Measurements from ENCODE around the gene KDM4B. TPM values are rescaled to one million over a fixed set of nuclear protein-coding genes. Genes with fewer than 3 reads are reported as not detected.

KDM4B gene
- polyA plus RNA-seq, 1 of the 3 experiments (the other 2 are of a cell fraction) = 12.2 TPM

- ChIA-PET CTCF (interaction anchor here (0.6 to 1.1 kb wide), 3 partner anchors 9 to 48 kb away, joined by 3 read pairs; no protein-coding TSS in a partner anchor), POLR2A (interaction anchor here (0.7 kb wide), 1 partner anchor 75 kb away, joined by 4 read pairs; no protein-coding TSS in a partner anchor)
- Histone ChIP-seq H3K9me3 (no peaks in the 10 kb centered on the region), H4K20me1 (ENCODE audit: insufficient read depth) (peaks cover 80% of the 10 kb centered on the region), H3K27me3 (ENCODE audit: insufficient read depth) (no peaks in the 10 kb centered on the region), H3K79me2 (ENCODE audit: insufficient read depth) (peaks cover 99% of the 10 kb centered on the region), H3K9ac (no peak overlapping the region), H3K27ac (ENCODE audit: low read depth in 2 of 2, low read length in 1 of 2) (no peak overlapping the region), H3K4me2 (no peak overlapping the region), H3K4me1 (ENCODE audit: control insufficient read depth in 1 of 2, insufficient read depth in 2 of 2, low read depth in 1 of 2, low read length in 1 of 2) (peaks cover 13 to 41% of the 10 kb centered on the region in 2 experiments; a peak in 2 of 4 replicates), H3K36me3 (replicated peaks in 1 of 2; ENCODE audit: control insufficient read depth in 1 of 2, insufficient read depth in 2 of 2, low read length in 1 of 2) (no peaks in the 10 kb centered on the region), H3K4me3 (ENCODE audit: low read depth in 2 of 2, low read length in 1 of 2) (no peak overlapping the region), H3K9me2 (no peaks in the 10 kb centered on the region), H2AFZ (ENCODE audit: low read depth) (no peak overlapping the region), H3F3A (replicated peaks; ENCODE audit: insufficient read depth) (peaks cover 2% of the 10 kb centered on the region)
- no peak for DNase-seq
- no peak for TF ChIP-seq YY1 (IDR thresholded peaks at IDR 0.05; ENCODE audit: low read depth)
- TF ChIP-seq USF2 (IDR thresholded peaks at IDR 0.05; ENCODE audit: borderline replicate concordance, low read depth, low read length) = no peak
- TF ChIP-seq FOSL2 (IDR thresholded peaks at IDR 0.05; ENCODE audit: borderline replicate concordance, low read depth) = no peak
- TF ChIP-seq GATA2 (CRISPR knock-in tag; IDR thresholded peaks at IDR 0.05) = no peak
- TF ChIP-seq SIN3A (IDR thresholded peaks at IDR 0.05; ENCODE audit: borderline replicate concordance, low read depth, low read length) = no peak
- TF ChIP-seq, protein P1, sequence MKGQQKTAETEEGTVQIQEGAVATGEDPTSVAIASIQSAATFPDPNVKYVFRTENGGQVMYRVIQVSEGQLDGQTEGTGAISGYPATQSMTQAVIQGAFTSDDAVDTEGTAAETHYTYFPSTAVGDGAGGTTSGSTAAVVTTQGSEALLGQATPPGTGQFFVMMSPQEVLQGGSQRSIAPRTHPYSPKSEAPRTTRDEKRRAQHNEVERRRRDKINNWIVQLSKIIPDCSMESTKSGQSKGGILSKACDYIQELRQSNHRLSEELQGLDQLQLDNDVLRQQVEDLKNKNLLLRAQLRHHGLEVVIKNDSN (IDR thresholded peaks at IDR 0.05; ENCODE audit: borderline replicate concordance, low read depth) = no peak
- no peak for TF ChIP-seq MAX (IDR thresholded peaks at IDR 0.05; ENCODE audit: low read depth)
- no peak for TF ChIP-seq NRF1 (IDR thresholded peaks at IDR 0.05; ENCODE audit: low read depth, low read length)
- TF ChIP-seq CHD2 (IDR thresholded peaks at IDR 0.05; ENCODE audit: low read length, partially characterized antibody) = no peak
- TF ChIP-seq CTCF (IDR thresholded peaks at IDR 0.05) = no peak
- no peak for TF ChIP-seq RFX5 (IDR thresholded peaks at IDR 0.05; ENCODE audit: low read length)
- WGBS (ENCODE audit: low lambda C conversion rate) = 96% methylated on average over 9 of the region's 23 CpGs
These were observed 14.6 kb downstream of the KDM4B start for GRCh38 chr19:4983346-4984105.

GRCh38 chr19:4984106-4984380 is 15.1 kb downstream of the KDM4B start:
- H3K4me2 ChIP-seq = no peak overlapping the region
- H3F3A ChIP-seq (replicated peaks; ENCODE audit: insufficient read depth) = no peaks in the 10 kb centered on the region
- no peak for TF ChIP-seq ELF1 (IDR thresholded peaks at IDR 0.05)
- H3K27me3 ChIP-seq (ENCODE audit: insufficient read depth) = no peaks in the 10 kb centered on the region
- no peak overlapping the region for H3K27ac ChIP-seq (ENCODE audit: low read depth in 2 of 2, low read length in 1 of 2)
- ChIA-PET POLR2A (no interaction called here), CTCF (interaction anchor here (0.9 to 1.1 kb wide), 2 partner anchors 12 to 47 kb away, joined by 3 read pairs; no protein-coding TSS in a partner anchor)
- H3K9me3 ChIP-seq = no peaks in the 10 kb centered on the region
- H3K9ac ChIP-seq = no peak overlapping the region
- H3K4me1 ChIP-seq (ENCODE audit: control insufficient read depth in 1 of 2, insufficient read depth in 2 of 2, low read depth in 1 of 2, low read length in 1 of 2) = peaks cover 8 to 44% of the 10 kb centered on the region in 2 experiments; a peak in 1 of 4 replicates
- no peaks in the 10 kb centered on the region for H3K36me3 ChIP-seq (replicated peaks in 1 of 2; ENCODE audit: control insufficient read depth in 1 of 2, insufficient read depth in 2 of 2, low read length in 1 of 2)
- H4K20me1 ChIP-seq (ENCODE audit: insufficient read depth) = peaks cover 80% of the 10 kb centered on the region
- no peak for DNase-seq
- H3K79me2 ChIP-seq (ENCODE audit: insufficient read depth) = peaks cover 98% of the 10 kb centered on the region
- H2AFZ ChIP-seq (ENCODE audit: low read depth) = no peak overlapping the region
- H3K4me3 ChIP-seq (ENCODE audit: low read depth in 2 of 2, low read length in 1 of 2) = no peak overlapping the region
- no peaks in the 10 kb centered on the region for H3K9me2 ChIP-seq
- WGBS (ENCODE audit: low lambda C conversion rate) = 89% methylated on average over 5 of the region's 7 CpGs
